Vagina (tissue), 2 donors: ENCODE results near the gene ERCC6L2. TPM values are rescaled to one million over a fixed set of nuclear protein-coding genes. Genes with fewer than 3 reads are reported as not detected.

ENCODE experiments used
- DNase-seq, 2 donors: peaks; one replicate each; pipeline ENCODE4 v3.0.0-alpha.2; 2017; ENCODE audit errors: extremely low spot score in 2 of 2
- H3K27ac ChIP-seq: fragments of 200-600 bp; sonication (generic); one replicate; pipeline ENCODE4 v1.5.1; 2019
- H3K27me3 ChIP-seq: fragments of 200-600 bp; sonication (generic); one replicate; pipeline ENCODE4 v1.5.1; 2019
- H3K36me3 ChIP-seq, 2 donors: fragments of 200-600 bp; sonication (generic); one replicate each; pipeline ENCODE4 v1.5.1; 2017 to 2019
- H3K4me1 ChIP-seq: fragments of 200-600 bp; sonication (generic); one replicate; pipeline ENCODE4 v1.5.1; 2019
- H3K4me3 ChIP-seq, 2 donors: fragments of 200-600 bp; sonication (generic); 1 replicate in 1 of 2; 2 replicates in 1 of 2; pipeline ENCODE4 v1.5.1; 2016 to 2019
- H3K9me3 ChIP-seq: fragments of 200-600 bp; sonication (generic); one replicate; pipeline ENCODE4 v1.5.1; 2019
- CTCF ChIP-seq, 3 experiments: fragments of 450-650 bp in 2 of 3; fragments of 200-600 bp in 1 of 3; sonication (generic) in 1 of 3; IDR thresholded peaks; one replicate each; pipeline ENCODE4 v1.5.1; 2017 to 2019; ENCODE audit warnings: antibody characterized with exemption in 3 of 3, mild to moderate bottlenecking in 2 of 3, moderate library complexity in 2 of 3
- POLR2A ChIP-seq, 2 donors: fragments of 450-650 bp; IDR thresholded peaks; one replicate each; pipeline ENCODE4 v1.6.1; 2017; ENCODE audit warnings: antibody characterized with exemption in 2 of 2, mild to moderate bottlenecking in 2 of 2, moderate library complexity in 2 of 2
- POLR2AphosphoS5 ChIP-seq, 2 donors: sonication (generic); formaldehyde crosslinking; IDR thresholded peaks; one replicate each; pipeline ENCODE4 v1.9.0; 2017; ENCODE audit warnings: antibody characterized with exemption in 2 of 2, mild to moderate bottlenecking in 2 of 2, low read depth in 1 of 2; ENCODE audit not compliant: insufficient read depth in 1 of 2
- intact Hi-C: fragments of 100-400 bp; cut with DNase I; formaldehyde crosslinking; loops from one replicate; pipeline ENCODE4 v1.15.1; 2023
- total RNA-seq: library from RNA; depleted of rRNA; stranded (reverse); fragments of >200 nt; gene quantifications from one replicate; pipeline ENCODE4 v1.2.3, GENCODE V29; 2016

The ERCC6L2 gene
- total RNA-seq, 1 donor from 2014 or later = 59.2 TPM

- Histone ChIP-seq H3K27me3 (no peaks in the 10 kb centered on the region), H3K4me3 (no peak overlapping the region), H3K9me3 (no peaks in the 10 kb centered on the region), H3K27ac (no peak overlapping the region), H3K36me3 (no peaks in the 10 kb centered on the region), H3K4me1 (no peaks in the 10 kb centered on the region)
- DNase-seq = no peak
- TF ChIP-seq POLR2A (IDR thresholded peaks at IDR 0.05) (no peak), POLR2AphosphoS5 (IDR thresholded peaks at IDR 0.05; ENCODE audit: insufficient read depth in 1 of 2, low read depth in 1 of 2) (no peak), CTCF (IDR thresholded peaks at IDR 0.05) (no peak)
- intact Hi-C loops = no loop called here
Observed at GRCh38 chr9:95887926-95888497, 12.5 kb downstream of the ERCC6L2 start.

- Histone ChIP-seq H3K4me3 (no peak overlapping the region), H3K9me3 (no peaks in the 10 kb centered on the region), H3K36me3 (no peaks in the 10 kb centered on the region), H3K27ac (no peak overlapping the region), H3K27me3 (no peaks in the 10 kb centered on the region), H3K4me1 (no peaks in the 10 kb centered on the region)
- intact Hi-C loops = no loop called here
- TF ChIP-seq CTCF (IDR thresholded peaks at IDR 0.05) (no peak), POLR2A (IDR thresholded peaks at IDR 0.05) (no peak), POLR2AphosphoS5 (IDR thresholded peaks at IDR 0.05; ENCODE audit: insufficient read depth in 1 of 2, low read depth in 1 of 2) (no peak)
- DNase-seq = no peak
Observed at GRCh38 chr9:95890594-95890993, 15.1 kb downstream of the ERCC6L2 start.

DNA sequence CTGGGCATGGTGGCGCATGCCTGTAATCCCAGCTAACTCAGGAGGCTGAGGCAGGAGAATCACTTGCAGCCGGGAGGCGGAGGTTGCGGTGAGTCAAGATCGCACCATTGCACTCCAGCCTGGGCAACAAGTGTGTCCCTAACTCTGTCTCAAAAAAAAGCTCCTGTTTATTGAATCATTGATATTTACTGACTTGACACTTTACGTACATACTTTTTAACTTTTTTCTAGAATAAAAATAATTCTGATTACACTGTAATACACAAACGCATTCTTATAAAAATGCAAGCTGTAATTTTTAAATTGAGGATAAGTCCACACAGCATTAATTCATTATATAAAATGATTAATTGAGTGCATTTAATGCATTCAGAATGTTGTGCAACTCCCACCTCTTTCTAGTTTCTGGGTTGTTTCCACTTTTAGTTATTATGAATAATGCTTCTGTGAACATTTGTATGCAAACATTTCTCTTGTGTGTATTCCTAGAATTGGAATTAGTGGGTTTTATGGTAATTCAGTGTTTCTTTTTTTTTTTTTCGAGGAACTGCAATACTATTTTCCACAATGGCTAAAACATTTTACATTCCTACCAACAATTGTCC is 15.7 kb downstream of the ERCC6L2 start:
- no peak overlapping the region for H3K27ac ChIP-seq
- no peaks in the 10 kb centered on the region for H3K9me3 ChIP-seq
- intact Hi-C loops = no loop called here
- no peaks in the 10 kb centered on the region for H3K36me3 ChIP-seq
- no peaks in the 10 kb centered on the region for H3K27me3 ChIP-seq
- H3K4me3 ChIP-seq = no peak overlapping the region
- DNase-seq = no peak
- no peaks in the 10 kb centered on the region for H3K4me1 ChIP-seq
- no peak for TF ChIP-seq POLR2A (IDR thresholded peaks at IDR 0.05)
- TF ChIP-seq CTCF (IDR thresholded peaks at IDR 0.05) = no peak
- no peak for TF ChIP-seq POLR2AphosphoS5 (IDR thresholded peaks at IDR 0.05; ENCODE audit: insufficient read depth in 1 of 2, low read depth in 1 of 2)

DNA sequence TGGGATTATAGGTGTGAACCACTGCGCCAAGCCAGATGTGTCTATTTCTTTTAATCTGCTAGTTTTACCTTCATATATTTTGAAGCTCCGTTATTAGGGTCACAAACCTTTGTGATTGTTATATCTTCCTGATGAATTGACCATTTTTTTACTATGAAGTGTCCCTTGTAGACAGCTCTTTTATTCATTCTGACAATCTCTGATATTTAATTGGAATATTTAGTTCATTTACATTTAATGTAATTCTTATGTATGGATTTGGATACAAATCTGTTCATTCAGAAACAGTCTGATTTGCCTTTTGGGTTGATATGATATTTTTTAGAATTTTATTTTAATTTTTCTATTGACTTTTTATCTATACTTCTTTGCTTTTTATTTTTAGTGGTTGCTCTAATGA is 17.2 kb downstream of the ERCC6L2 start:
- no peaks in the 10 kb centered on the region for H3K27me3 ChIP-seq
- DNase-seq = no peak
- H3K36me3 ChIP-seq = no peaks in the 10 kb centered on the region
- intact Hi-C loops = no loop called here
- H3K9me3 ChIP-seq = no peaks in the 10 kb centered on the region
- H3K4me3 ChIP-seq = no peak overlapping the region
- TF ChIP-seq POLR2AphosphoS5 (IDR thresholded peaks at IDR 0.05; ENCODE audit: insufficient read depth in 1 of 2, low read depth in 1 of 2) (no peak), POLR2A (IDR thresholded peaks at IDR 0.05) (no peak), CTCF (IDR thresholded peaks at IDR 0.05) (no peak)
- no peaks in the 10 kb centered on the region for H3K4me1 ChIP-seq
- no peak overlapping the region for H3K27ac ChIP-seq

GRCh38 chr9:95896580-95896979 is 21.1 kb downstream of the ERCC6L2 start:
- intact Hi-C loops = no loop called here
- no peaks in the 10 kb centered on the region for H3K27me3 ChIP-seq
- peaks cover 0 to 5% of the 10 kb centered on the region in 2 donors for H3K36me3 ChIP-seq
- H3K9me3 ChIP-seq = no peaks in the 10 kb centered on the region
- H3K4me1 ChIP-seq = peaks cover 6% of the 10 kb centered on the region
- TF ChIP-seq POLR2AphosphoS5 (IDR thresholded peaks at IDR 0.05; ENCODE audit: insufficient read depth in 1 of 2, low read depth in 1 of 2) = no peak
- H3K4me3 ChIP-seq = no peak overlapping the region
- no peak overlapping the region for H3K27ac ChIP-seq
- no peak for DNase-seq
